ENCODE measurements around the gene PRRC2B. TPM values are rescaled to one million over a fixed set of nuclear protein-coding genes. Genes with fewer than 3 reads are reported as not detected.
A peak's percentile ranks its signal among the peaks of the same experiment; 100 is the strongest.

Gene PRRC2B
- total and polyA plus RNA-seq, 2 experiments from 2014 or later = 45.0 to 193 TPM

DNA sequence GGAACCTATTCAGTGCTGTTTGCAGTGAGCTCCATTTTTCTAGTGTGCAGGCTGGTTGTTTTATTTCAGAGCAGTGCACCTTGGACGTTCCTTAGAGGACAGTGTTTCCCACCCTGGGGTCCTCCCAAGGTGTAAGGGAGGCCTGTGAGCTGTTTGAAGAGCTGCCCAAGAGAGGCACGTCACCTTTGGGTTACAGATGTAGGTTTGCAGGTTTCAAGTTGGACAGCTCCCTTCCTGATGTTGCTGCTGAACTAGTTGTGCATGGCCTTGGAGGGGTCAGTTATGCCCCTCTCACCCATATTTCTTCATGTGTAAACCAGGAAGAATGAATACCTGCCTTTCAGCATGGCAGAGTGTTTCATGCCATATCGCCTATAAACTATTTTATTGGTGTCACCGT lies 74.1 kb downstream of the PRRC2B start:
- no peak for ATAC-seq
- no peak for DNase-seq (ENCODE audit: low spot score)
- peaks cover 12% of the 10 kb centered on the region for H3K27me3 Mint-ChIP-seq (ENCODE audit: insufficient read depth, low read depth, poor library complexity)
- H3K9me3 Mint-ChIP-seq = no peaks in the 10 kb centered on the region; the same call in 2 of the 3 replicates
- no peak for TF ChIP-seq ZNF114 (CRISPR knock-in tag; IDR thresholded peaks at IDR 0.05)
- TF ChIP-seq, protein P1, sequence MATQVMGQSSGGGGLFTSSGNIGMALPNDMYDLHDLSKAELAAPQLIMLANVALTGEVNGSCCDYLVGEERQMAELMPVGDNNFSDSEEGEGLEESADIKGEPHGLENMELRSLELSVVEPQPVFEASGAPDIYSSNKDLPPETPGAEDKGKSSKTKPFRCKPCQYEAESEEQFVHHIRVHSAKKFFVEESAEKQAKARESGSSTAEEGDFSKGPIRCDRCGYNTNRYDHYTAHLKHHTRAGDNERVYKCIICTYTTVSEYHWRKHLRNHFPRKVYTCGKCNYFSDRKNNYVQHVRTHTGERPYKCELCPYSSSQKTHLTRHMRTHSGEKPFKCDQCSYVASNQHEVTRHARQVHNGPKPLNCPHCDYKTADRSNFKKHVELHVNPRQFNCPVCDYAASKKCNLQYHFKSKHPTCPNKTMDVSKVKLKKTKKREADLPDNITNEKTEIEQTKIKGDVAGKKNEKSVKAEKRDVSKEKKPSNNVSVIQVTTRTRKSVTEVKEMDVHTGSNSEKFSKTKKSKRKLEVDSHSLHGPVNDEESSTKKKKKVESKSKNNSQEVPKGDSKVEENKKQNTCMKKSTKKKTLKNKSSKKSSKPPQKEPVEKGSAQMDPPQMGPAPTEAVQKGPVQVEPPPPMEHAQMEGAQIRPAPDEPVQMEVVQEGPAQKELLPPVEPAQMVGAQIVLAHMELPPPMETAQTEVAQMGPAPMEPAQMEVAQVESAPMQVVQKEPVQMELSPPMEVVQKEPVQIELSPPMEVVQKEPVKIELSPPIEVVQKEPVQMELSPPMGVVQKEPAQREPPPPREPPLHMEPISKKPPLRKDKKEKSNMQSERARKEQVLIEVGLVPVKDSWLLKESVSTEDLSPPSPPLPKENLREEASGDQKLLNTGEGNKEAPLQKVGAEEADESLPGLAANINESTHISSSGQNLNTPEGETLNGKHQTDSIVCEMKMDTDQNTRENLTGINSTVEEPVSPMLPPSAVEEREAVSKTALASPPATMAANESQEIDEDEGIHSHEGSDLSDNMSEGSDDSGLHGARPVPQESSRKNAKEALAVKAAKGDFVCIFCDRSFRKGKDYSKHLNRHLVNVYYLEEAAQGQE (IDR thresholded peaks at IDR 0.05; ENCODE audit: unreplicated experiment) = peak; percentile 32
- Histone ChIP-seq H3K4me1 (ENCODE audit: insufficient read depth) (no peaks in the 10 kb centered on the region), H3K79me2 (replicated peaks; ENCODE audit: insufficient read depth) (peaks cover 91% of the 10 kb centered on the region), H3K4me3 (no peak overlapping the region), H3K27ac (ENCODE audit: low read depth) (no peak overlapping the region), H3K9me2 (ENCODE audit: insufficient read depth) (no peaks in the 10 kb centered on the region), H3K4me2 (no peak overlapping the region), H3K27me3 (ENCODE audit: insufficient read depth) (no peaks in the 10 kb centered on the region), H4K20me1 (replicated peaks; ENCODE audit: insufficient read depth) (peaks cover 59% of the 10 kb centered on the region), H3K36me3 (ENCODE audit: insufficient read depth) (peaks cover 91% of the 10 kb centered on the region), H3F3A (replicated peaks; ENCODE audit: low read depth) (peaks cover 36% of the 10 kb centered on the region), H2AFZ (no peak overlapping the region)
- H3K36me3 Mint-ChIP-seq (ENCODE audit: low read depth) = peaks cover 94% of the 10 kb centered on the region
- no peak overlapping the region for H3K27ac Mint-ChIP-seq
- no peaks in the 10 kb centered on the region for H3K4me1 Mint-ChIP-seq
- no peak overlapping the region for H3K4me3 Mint-ChIP-seq

GRCh38 chr9:131469356-131469755 lies 75.5 kb downstream of the PRRC2B start:
- Histone ChIP-seq H3K27ac (ENCODE audit: low read depth) (no peak overlapping the region), H4K20me1 (replicated peaks; ENCODE audit: insufficient read depth) (peaks cover 63% of the 10 kb centered on the region), H2AFZ (no peak overlapping the region), H3F3A (replicated peaks; ENCODE audit: low read depth) (peaks cover 32% of the 10 kb centered on the region), H3K27me3 (ENCODE audit: insufficient read depth) (no peaks in the 10 kb centered on the region), H3K36me3 (ENCODE audit: insufficient read depth) (peaks cover 91% of the 10 kb centered on the region), H3K4me2 (no peak overlapping the region), H3K79me2 (replicated peaks; ENCODE audit: insufficient read depth) (peaks cover 88% of the 10 kb centered on the region), H3K9me2 (ENCODE audit: insufficient read depth) (no peaks in the 10 kb centered on the region), H3K4me3 (no peak overlapping the region), H3K4me1 (ENCODE audit: insufficient read depth) (no peaks in the 10 kb centered on the region)
- H3K4me3 Mint-ChIP-seq = no peak overlapping the region
- peak overlapping the region; percentile 78; the same call in 1 of the 2 replicates for H3K27ac Mint-ChIP-seq
- no peaks in the 10 kb centered on the region for H3K4me1 Mint-ChIP-seq
- H3K27me3 Mint-ChIP-seq (ENCODE audit: insufficient read depth, low read depth, poor library complexity) = peaks cover 14% of the 10 kb centered on the region
- peaks cover 94% of the 10 kb centered on the region for H3K36me3 Mint-ChIP-seq (ENCODE audit: low read depth)
- DNase-seq (ENCODE audit: low spot score) = no peak
- no peak for ATAC-seq
- H3K9me3 Mint-ChIP-seq = no peaks in the 10 kb centered on the region; the same call in 2 of the 3 replicates
- TF ChIP-seq POLR2AphosphoS5 (IDR thresholded peaks at IDR 0.05; ENCODE audit: low read depth) = no peak
- TF ChIP-seq, protein P1 (IDR thresholded peaks at IDR 0.05; ENCODE audit: unreplicated experiment) = no peak
- TF ChIP-seq EZH2 (IDR thresholded peaks at IDR 0.05; ENCODE audit: low read depth, unreplicated experiment) = no peak
- TF ChIP-seq ZNF331 (CRISPR knock-in tag; IDR thresholded peaks at IDR 0.05; ENCODE audit: low read depth) = no peak
- TF ChIP-seq, protein P2, sequence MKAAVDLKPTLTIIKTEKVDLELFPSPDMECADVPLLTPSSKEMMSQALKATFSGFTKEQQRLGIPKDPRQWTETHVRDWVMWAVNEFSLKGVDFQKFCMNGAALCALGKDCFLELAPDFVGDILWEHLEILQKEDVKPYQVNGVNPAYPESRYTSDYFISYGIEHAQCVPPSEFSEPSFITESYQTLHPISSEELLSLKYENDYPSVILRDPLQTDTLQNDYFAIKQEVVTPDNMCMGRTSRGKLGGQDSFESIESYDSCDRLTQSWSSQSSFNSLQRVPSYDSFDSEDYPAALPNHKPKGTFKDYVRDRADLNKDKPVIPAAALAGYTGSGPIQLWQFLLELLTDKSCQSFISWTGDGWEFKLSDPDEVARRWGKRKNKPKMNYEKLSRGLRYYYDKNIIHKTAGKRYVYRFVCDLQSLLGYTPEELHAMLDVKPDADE (IDR thresholded peaks at IDR 0.05) = no peak
- TF ChIP-seq, protein P3, sequence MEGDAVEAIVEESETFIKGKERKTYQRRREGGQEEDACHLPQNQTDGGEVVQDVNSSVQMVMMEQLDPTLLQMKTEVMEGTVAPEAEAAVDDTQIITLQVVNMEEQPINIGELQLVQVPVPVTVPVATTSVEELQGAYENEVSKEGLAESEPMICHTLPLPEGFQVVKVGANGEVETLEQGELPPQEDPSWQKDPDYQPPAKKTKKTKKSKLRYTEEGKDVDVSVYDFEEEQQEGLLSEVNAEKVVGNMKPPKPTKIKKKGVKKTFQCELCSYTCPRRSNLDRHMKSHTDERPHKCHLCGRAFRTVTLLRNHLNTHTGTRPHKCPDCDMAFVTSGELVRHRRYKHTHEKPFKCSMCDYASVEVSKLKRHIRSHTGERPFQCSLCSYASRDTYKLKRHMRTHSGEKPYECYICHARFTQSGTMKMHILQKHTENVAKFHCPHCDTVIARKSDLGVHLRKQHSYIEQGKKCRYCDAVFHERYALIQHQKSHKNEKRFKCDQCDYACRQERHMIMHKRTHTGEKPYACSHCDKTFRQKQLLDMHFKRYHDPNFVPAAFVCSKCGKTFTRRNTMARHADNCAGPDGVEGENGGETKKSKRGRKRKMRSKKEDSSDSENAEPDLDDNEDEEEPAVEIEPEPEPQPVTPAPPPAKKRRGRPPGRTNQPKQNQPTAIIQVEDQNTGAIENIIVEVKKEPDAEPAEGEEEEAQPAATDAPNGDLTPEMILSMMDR (conservative IDR thresholded peaks at IDR 0.05; ENCODE audit: low read depth in 2 of 2) = no peak
- no peak for TF ChIP-seq ZNF114 (CRISPR knock-in tag; IDR thresholded peaks at IDR 0.05)
- TF ChIP-seq JUNB (IDR thresholded peaks at IDR 0.05; ENCODE audit: unreplicated experiment) = no peak
- no peak for TF ChIP-seq STAT1 (IDR thresholded peaks at IDR 0.05; ENCODE audit: unreplicated experiment)
- no peak for TF ChIP-seq CREB1 (CRISPR knock-in tag; IDR thresholded peaks at IDR 0.05; ENCODE audit: low read depth)
- no peak for TF ChIP-seq NANOG (IDR thresholded peaks at IDR 0.05; ENCODE audit: borderline replicate concordance)
